ENCODE measurements around the gene TBC1D14. TPM values are rescaled to one million over a fixed set of nuclear protein-coding genes. Genes with fewer than 3 reads are reported as not detected.

Gene TBC1D14
- total RNA-seq, 4 donors from 2014 or later, result 39.8 to 47.0 (median 46.0) TPM

DNA sequence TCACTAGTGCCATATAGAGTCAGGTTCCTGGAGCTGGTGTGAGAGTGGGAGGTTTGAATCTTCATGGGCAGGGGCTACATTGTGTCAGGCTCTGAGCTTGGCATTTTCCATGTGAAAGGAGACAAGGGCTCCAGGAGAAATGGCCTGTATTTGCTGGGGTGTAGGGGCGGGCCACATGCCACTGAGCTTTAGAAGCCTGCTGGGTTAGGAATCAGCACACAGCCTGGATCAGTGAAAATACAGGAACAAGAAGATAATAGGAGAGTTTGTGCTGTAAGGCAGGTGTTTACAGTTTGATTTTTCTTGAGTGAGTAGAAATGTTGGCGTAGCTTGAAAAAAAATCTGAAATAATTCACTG, 35.4 kb downstream of the TBC1D14 start:
- Histone ChIP-seq H3K9me3 (no peaks in the 10 kb centered on the region), H3K36me3 (no peaks in the 10 kb centered on the region), H3K27ac (no peak overlapping the region), H3K4me1 (no peaks in the 10 kb centered on the region), H3K27me3 (no peaks in the 10 kb centered on the region), H3K4me3 (replicated peaks in 1 of 3) (no peak overlapping the region)
- intact Hi-C loops (cut with DNase I), result no loop called here
- 97 to 99% methylated on average over 2 of the region's 2 CpGs for WGBS, 2 donors
- no peak for DNase-seq
- TF ChIP-seq POLR2A (IDR thresholded peaks at IDR 0.05), result no peak
- TF ChIP-seq, protein P1, sequence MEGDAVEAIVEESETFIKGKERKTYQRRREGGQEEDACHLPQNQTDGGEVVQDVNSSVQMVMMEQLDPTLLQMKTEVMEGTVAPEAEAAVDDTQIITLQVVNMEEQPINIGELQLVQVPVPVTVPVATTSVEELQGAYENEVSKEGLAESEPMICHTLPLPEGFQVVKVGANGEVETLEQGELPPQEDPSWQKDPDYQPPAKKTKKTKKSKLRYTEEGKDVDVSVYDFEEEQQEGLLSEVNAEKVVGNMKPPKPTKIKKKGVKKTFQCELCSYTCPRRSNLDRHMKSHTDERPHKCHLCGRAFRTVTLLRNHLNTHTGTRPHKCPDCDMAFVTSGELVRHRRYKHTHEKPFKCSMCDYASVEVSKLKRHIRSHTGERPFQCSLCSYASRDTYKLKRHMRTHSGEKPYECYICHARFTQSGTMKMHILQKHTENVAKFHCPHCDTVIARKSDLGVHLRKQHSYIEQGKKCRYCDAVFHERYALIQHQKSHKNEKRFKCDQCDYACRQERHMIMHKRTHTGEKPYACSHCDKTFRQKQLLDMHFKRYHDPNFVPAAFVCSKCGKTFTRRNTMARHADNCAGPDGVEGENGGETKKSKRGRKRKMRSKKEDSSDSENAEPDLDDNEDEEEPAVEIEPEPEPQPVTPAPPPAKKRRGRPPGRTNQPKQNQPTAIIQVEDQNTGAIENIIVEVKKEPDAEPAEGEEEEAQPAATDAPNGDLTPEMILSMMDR (IDR thresholded peaks at IDR 0.05), result no peak

DNA sequence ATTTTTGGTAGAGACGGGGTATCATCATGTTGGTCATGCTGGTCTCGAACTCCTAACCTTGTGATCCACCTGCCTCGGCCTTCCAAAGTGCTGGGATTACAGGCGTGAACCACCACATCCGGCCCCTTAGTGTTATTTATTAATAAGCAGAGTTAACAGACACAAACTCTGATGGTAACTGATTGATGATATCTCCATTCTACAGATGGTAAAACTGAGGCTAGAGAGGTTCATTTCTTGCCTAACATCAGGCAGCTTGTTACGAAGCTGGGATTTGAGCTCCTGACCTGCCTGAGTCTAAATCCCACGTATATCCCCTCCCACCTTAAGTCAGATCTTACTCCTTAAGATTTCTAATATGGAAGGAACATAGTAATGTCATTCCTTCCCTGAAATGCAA, 36.9 kb downstream of the TBC1D14 start:
- H3K4me1 ChIP-seq, result no peaks in the 10 kb centered on the region
- H3K36me3 ChIP-seq, result no peaks in the 10 kb centered on the region
- intact Hi-C loops (cut with DNase I), result no loop called here
- WGBS, 2 donors, result 97 to 100% methylated on average over 7 of the region's 7 CpGs
- TF ChIP-seq, protein P1 (IDR thresholded peaks at IDR 0.05), result no peak
- no peak overlapping the region for H3K27ac ChIP-seq
- H3K4me3 ChIP-seq (replicated peaks in 1 of 3), result no peak overlapping the region
- no peak for DNase-seq
- no peaks in the 10 kb centered on the region for H3K9me3 ChIP-seq
- no peaks in the 10 kb centered on the region for H3K27me3 ChIP-seq

DNA sequence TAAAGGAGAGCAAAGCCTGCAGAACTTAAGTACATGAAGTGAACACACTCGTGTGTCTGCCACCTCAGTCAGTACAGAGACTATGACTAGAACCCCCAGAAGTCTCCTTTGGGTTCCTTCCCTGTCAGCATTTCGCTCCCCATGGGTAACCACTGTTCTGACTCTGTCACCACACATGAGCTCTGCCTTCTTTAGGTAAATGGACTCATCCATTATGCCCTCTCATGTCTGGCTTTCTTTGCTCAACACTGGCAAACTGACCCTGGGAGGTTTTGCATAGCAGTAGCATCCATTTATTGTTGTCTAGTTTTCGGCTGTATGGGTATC, 38.5 kb downstream of the TBC1D14 start:
- H3K27ac ChIP-seq, result no peak overlapping the region
- H3K4me3 ChIP-seq (replicated peaks in 1 of 3), result no peak overlapping the region
- TF ChIP-seq, protein P1 (IDR thresholded peaks at IDR 0.05), result no peak
- 77 to 83% methylated on average over 3 of the region's 3 CpGs for WGBS, 2 donors
- no peaks in the 10 kb centered on the region for H3K36me3 ChIP-seq
- no peaks in the 10 kb centered on the region for H3K4me1 ChIP-seq
- intact Hi-C loops (cut with DNase I), result no loop called here
- no peaks in the 10 kb centered on the region for H3K9me3 ChIP-seq
- H3K27me3 ChIP-seq, result no peaks in the 10 kb centered on the region
- DNase-seq, result no peak

DNA sequence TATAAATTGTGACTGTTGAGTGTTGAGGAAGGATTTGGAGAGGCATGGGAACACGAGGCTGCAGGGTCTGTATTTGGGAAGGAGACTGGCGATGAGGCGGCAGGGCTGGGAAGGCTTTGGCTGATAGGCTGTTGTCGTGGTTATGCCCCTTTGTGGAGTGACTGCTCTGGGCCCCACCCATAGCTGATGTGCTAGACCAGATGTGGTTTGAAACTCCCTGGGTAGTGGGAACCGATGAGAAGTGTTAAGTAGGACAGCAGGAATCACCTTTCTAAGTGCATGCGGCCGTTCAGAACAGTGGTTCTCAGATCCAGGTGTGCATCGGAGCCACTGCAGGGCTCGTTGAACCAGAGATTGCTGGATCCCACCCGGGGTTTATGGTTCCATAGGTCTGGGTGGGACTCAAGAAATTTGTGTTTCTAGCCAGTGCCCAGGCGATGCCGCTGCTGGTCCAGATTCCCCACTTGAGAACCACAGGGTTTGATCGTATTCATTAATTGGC, 42.3 kb downstream of the TBC1D14 start:
- H3K36me3 ChIP-seq, result no peaks in the 10 kb centered on the region
- WGBS, 2 donors, result 87 to 92% methylated on average over 12 to 13 of the region's 13 CpGs
- no peaks in the 10 kb centered on the region for H3K9me3 ChIP-seq
- intact Hi-C loops (cut with DNase I), result no loop called here
- no peak overlapping the region for H3K4me3 ChIP-seq (replicated peaks in 1 of 3)
- H3K27ac ChIP-seq, result no peak overlapping the region
- H3K27me3 ChIP-seq, result no peaks in the 10 kb centered on the region
- peaks cover 13 to 25% of the 10 kb centered on the region in 2 donors for H3K4me1 ChIP-seq
- DNase-seq, result no peak
- TF ChIP-seq, protein P1 (IDR thresholded peaks at IDR 0.05), result no peak
- TF ChIP-seq POLR2A (IDR thresholded peaks at IDR 0.05), result no peak

DNA sequence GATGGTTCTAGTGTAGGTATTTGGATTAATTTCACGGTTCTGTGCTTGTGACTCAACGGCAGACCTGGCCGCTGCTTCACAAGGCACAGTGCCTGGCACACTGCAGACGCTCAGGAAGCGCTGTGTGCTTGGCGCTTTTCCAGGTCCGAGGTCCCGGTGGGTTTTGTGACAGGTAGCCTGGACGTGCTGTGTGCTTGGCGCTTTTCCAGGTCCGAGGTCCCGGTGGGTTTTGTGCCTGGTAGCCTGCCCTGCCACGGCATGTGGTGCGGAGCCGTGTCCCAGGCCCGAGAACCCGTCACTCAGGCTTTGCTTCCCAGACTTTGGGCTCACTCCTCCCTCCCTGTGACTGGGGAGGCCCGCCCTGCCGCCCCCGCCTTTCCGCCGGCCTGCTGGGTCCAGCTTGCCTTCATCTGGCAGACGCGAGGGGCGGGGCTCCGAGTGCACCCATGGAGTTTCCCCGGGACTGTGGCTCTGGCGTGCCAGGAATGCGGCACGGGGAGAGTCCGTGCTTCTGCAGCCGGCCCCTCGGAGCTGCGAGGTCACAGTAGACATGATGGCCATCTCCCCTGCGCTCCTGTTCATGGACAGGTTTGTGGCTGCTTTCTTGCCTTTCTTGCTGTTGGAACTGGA, 44.2 kb downstream of the TBC1D14 start:
- intact Hi-C loops (cut with DNase I), result no loop called here
- no peak overlapping the region for H3K27ac ChIP-seq

More for the DNA sequence above, 44.2 kb downstream of the TBC1D14 start:
- Histone ChIP-seq H3K9me3 (no peaks in the 10 kb centered on the region), H3K4me3 (replicated peaks in 1 of 3) (no peak overlapping the region), H3K27me3 (no peaks in the 10 kb centered on the region), H3K36me3 (no peaks in the 10 kb centered on the region), H3K4me1 (peaks cover 13 to 25% of the 10 kb centered on the region in 2 donors)
- 52 to 64% methylated on average over 20 to 22 of the region's 35 CpGs for WGBS, 2 donors
- TF ChIP-seq, protein P1 (IDR thresholded peaks at IDR 0.05), result no peak
- no peak for TF ChIP-seq POLR2A (IDR thresholded peaks at IDR 0.05)
- DNase-seq, result peak; percentile 62 to 66
